ENCODE data around the gene SPEM2. TPM values are rescaled to one million over a fixed set of nuclear protein-coding genes. Genes with fewer than 3 reads are reported as not detected.
A peak's percentile ranks its signal among the peaks of the same experiment; 100 is the strongest.
"Not testable (repeated sequence)": the region's sequence is repeated elsewhere in the genome, so short reads cannot be mapped to it uniquely, and the experiment has no call there.

The SPEM2 gene
- total RNA-seq, 2 donors from 2014 or later: not detected

DNA sequence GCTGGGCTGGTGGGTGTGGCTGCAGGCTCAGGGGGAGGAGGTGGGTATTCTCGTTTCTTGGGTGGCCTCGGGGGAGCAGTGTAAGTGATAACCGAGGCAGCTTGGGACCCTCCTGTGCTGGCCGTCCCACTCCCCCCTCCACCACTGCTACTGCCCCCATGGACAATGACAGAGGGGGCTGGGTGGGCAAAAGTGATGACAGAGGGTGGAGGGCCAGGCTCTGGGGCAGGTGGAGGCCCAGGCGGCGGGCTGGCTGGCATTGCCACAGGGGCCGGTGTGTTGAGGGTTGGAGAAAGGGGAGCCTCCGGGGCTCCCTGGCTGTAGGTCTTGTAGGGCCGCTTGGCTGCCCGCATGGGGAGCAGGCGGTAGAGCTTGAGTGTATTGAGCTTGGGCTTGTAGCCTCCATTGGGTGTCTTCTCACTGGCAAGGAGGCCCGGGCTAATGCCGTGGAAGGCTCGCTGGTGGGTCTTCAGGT is 38.0 kb downstream of the SPEM2 start:
- no peak for DNase-seq (ENCODE audit: low spot score)
- intact Hi-C loops (cut with DNase I): no loop called here

DNA sequence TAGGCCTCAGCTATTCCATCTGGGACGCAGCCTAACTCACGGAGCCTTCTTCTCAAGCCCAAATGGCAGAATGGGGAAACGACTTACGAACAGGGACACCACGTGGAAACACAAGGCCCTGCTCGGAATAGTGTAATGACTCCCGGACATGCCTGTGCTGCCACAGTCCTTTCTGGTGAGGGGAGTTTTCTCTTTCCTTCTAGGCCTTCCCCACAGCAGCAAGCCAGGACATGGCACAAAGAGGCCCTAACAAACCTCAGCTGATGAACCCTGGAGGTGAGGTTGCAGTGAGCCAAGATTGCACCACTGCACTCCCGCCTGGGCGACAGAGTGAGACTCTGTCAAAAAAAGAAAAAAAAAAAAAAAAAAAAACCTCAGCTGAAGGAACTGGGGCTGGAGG is 38.7 kb downstream of the SPEM2 start:
- intact Hi-C loops (cut with DNase I): no loop called here
- DNase-seq (ENCODE audit: low spot score): no peak

DNA sequence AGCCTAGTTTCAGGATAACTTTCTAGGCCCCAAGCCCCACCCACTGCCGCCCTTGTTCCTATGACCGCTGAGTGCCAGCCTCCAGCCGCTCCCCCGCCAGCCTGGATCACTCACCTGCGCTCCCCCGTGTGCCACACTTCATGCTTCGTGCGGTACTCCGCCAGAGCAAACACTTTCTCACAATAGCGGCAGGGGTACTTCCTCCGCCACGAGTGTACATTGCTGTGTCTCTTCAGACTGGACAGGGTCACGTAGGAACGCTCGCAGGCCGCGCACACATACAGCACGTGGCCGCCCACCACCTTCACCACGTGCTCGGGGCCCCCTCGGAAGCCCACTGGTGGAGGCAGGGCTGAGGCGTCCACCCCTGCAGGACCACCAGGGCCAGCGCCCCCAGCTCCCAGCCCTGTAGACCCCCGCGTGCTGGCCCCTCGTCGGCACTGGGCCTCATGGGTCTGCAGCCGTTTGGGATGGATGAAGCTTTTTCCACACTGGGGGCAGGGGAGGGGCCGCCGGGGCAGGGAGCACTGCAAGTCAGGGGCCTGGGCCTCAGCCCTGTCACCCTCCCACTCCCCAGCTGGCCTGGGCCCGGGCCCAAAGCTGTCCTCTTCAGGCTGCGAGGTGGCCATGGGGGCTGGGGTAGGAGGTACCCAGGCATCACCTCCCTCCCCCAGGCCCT is 40.3 kb downstream of the SPEM2 start:
- intact Hi-C loops (cut with DNase I): no loop called here

DNA sequence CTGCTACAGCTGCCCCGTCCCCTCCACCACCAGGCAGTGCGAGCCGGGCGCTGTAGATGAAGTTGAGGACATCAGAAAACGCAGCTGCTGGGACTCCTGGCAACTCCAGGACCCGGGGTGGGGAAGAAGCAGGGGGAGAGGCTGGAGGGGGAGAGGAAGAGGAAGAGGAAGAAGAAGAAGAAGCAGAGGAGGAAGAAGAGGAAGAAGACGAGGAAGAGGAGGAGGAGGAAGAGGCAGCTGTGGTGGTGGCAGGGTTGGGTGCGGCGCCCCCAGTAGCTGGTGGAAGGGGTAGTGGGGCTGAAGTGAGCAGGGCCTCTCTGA is 40.9 kb downstream of the SPEM2 start:
- DNase-seq (ENCODE audit: low spot score): no peak
- intact Hi-C loops (cut with DNase I): no loop called here

More for the DNA sequence above, 40.3 kb downstream of the SPEM2 start:
- no peak for DNase-seq (ENCODE audit: low spot score)

DNA sequence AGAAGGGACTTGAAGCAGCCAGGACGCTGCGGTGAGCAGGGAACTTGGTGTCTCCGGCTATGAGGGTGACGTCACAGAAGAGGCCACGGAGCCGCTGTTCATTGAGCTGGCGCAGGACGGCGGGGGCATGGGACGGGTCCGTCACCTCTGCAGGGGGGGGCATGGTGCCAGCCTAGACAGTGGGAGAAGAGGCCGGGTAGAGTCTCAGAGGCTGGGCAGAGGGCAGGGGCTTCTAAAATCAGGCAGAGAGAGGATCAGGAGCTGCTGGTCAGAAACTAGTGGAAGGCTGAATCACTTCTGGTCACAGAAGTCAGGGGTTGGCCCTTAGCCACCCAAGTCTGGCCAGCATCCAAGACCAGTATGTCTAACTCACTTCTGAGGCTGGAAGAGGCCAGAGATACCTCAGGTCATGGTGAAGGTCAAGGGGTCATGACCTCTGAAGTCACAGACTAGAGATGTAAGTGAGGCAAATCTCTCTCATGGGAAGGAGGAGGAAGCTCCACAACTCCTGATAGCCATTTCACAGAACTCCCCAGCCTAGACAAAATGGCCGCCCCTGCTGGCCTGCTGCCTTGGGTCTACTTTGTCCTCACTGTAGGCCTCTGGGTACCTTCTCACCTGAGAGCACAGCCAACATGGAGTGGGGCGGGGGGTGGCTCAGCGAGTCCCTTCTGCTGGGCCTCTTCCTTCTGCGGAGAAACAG is 41.4 kb downstream of the SPEM2 start:
- DNase-seq (ENCODE audit: low spot score): peak; percentile 95
- intact Hi-C loops (cut with DNase I): no loop called here

DNA sequence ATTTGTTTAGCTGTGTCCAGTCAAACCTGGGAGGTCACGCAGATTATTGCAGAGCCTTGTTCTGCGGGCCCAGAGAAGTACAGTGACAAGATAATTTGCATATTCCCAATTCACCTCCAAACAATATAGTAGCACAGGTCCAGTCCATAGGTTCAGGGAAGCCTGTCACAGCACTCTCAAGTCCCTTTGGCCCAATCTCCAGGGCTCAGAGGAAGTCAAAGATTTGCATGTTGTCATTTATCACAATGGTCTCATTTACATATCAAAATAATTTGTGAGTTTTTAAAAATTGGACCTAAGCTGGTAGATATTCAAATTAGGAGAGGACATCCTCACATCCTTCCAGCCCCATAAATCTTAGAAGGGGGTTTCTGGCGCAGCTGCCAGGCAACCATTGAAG is 42.1 kb downstream of the SPEM2 start:
- intact Hi-C loops (cut with DNase I): no loop called here

DNA sequence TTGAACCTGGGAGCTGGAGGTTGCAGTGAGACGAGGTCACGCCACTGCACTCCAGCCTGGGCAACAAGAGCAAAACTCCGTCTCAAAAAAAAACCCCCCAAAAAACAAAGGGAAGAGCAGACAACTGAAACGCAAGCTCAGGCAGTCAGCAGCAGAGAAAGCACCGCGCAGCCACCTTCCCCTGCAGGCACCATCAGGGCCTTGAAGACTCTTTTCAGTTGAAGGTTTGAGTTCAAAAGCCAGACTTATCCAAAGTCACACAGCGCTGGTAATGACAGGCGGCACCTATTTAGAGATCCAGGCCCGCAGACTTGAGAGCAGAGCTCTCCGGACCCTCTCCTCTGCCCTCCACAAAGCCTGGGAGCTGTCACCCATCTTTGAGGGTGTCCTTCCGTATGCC is 42.9 kb downstream of the SPEM2 start:
- DNase-seq (ENCODE audit: low spot score): no peak
- intact Hi-C loops (cut with DNase I): no loop called here

More for the DNA sequence above, 42.1 kb downstream of the SPEM2 start:
- DNase-seq (ENCODE audit: low spot score): no peak

DNA sequence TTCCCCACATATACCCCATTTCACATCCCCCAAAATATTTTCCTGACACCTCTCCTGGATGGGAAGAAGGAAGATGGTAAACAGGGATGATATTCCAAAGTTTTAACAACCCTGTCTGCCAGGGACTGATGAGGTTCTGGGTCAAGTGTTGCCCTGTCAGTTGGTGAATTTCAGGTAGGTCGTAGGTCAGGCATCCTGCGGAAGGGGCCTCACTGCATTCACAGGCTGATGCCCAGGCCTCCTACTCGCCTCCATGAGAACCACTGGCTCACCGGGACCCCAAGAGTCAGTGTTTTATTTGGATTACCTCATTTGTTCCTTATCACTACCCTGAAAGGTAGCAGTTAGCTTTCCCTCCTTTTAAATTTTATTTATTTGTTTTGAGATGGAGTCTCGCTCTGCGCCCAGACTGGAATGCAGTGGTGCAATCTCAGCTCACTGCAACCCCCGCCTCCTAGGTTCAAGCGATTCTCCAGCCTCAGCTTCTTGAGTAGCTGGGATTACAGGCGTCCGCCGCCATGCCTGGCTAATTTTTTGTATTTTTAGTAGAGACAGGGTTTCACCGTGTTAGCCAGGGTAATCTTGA is 43.5 kb downstream of the SPEM2 start:
- no peak for DNase-seq (ENCODE audit: low spot score)
- intact Hi-C loops (cut with DNase I): no loop called here

DNA sequence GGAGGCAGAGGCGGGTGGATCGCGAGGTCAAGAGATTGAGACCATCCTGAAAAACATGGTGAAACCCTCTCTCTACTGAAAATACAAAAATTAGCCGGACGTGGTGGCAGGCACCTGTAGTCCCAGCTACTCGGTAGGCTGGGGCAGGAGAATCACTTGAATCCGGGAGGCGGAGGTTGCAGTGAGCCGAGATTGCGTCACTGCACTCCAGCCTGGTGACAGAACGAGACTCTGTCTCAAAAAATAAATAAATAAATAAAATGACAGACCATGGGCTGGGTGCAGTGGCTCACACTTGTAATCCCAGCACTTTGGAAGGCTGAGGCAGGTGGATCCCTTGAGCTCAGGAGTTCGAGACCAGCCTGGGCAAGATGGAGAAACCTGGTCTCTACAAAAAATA is 44.4 kb downstream of the SPEM2 start:
- intact Hi-C loops (cut with DNase I): not testable (repeated sequence)

DNA sequence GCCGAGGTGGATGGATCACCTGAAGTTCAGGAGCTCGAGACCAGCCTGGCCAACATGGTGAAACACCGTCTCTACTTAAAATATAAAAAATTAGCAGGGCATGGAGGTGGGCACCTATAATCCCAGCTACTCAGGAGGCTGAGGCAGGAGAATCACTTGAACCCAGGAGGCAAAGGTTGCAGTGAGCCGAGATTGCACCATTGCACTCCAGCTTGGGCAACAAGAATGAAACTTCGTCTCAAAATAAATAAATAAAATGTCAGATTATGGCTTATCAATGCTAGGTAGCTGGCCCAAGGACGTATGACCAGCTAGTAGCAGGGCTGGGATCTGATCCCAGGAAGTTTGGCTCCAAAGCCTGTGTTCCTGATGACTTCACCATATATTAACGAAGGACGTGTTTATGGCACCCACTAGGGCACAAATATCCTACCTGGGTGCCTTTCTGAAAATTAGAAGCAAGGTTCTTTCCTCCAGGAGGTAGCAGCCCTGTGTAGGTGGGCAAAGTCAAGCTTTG is 45.1 kb downstream of the SPEM2 start:
- intact Hi-C loops (cut with DNase I); DNase-seq (ENCODE audit: low spot score): not testable (repeated sequence)

More for the DNA sequence above, 44.4 kb downstream of the SPEM2 start:
- DNase-seq (ENCODE audit: low spot score): not testable (repeated sequence)

DNA sequence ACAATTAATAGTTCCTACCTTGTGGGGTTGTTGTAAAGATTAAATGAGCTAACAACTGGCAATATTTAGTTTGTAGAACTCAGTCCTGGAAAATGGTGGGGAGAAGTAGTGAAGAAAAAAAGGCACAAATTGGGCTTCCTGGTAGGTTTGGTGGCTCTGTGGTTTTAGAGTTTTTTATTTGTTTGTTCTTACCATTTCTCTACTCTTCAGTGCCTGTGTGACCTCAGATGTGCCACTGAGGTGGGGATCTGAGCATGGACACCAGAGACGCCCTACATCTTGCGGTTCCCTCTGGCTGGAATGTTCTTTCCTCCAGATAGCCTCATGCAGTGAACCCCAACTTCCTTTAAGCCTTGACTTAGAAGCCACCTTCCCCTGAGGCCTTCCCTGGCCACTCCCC is 46.3 kb downstream of the SPEM2 start:
- intact Hi-C loops (cut with DNase I): no loop called here
- no peak for DNase-seq (ENCODE audit: low spot score)

DNA sequence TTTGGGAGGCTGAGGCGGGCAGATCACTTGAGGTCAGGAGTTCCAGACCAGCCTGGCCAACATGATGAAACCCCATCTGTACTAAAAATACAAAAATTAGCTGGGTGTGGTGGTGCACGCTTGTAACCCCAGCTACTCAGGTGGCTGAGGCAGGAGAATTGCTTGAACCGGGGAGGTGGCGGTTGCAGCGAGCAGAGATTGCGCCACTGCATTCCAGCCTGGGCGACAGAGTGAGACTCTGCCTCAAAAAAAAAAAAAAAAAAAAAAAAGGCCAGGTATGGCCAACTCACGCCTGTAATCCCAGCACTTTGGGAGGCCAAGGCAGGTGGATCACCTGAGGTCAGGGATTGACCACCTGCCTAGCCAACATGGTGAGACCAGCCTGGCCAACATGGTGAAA is 49.4 kb downstream of the SPEM2 start:
- intact Hi-C loops (cut with DNase I): loop anchor here in 1 of 2 donors (5.0 kb wide), 1 partner anchor 32 kb away; no protein-coding TSS in a partner anchor
- not testable (repeated sequence) for DNase-seq (ENCODE audit: low spot score)

DNA sequence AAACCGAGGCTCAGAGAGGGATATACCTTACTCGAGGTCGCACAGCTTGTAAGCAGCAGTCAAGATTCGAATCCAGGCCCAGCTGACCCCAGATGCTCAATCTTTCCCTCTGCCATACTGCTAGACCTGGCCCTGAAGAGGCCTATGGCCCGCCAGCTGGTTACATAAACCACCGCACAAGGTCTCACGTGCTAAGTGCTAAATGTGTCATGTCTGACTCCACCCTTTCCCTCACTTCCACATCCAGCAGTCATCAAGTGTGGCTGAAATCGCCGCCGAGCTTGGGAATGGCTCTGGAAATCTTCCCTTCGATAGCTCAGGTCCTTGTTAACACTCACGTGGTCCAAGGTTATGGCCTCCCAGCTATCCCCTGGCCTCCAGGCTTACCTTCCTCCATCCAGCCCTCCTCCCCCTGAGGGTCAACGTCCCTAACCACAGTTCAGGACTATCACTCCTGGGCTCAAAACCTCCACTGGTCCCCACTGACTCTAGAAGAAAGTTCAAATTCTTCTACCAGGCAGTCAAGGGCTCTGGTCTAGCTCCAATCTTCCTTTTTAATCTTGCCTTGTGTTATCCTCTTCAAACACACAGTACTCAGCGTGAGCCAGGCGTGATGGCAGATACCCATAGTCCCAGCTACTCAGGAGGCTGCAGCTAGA is 50.5 kb downstream of the SPEM2 start:
- peak; percentile 88 for DNase-seq (ENCODE audit: low spot score)
- intact Hi-C loops (cut with DNase I): loop anchor here in 1 of 2 donors (5.0 kb wide), 1 partner anchor 34 kb away; no protein-coding TSS in a partner anchor

DNA sequence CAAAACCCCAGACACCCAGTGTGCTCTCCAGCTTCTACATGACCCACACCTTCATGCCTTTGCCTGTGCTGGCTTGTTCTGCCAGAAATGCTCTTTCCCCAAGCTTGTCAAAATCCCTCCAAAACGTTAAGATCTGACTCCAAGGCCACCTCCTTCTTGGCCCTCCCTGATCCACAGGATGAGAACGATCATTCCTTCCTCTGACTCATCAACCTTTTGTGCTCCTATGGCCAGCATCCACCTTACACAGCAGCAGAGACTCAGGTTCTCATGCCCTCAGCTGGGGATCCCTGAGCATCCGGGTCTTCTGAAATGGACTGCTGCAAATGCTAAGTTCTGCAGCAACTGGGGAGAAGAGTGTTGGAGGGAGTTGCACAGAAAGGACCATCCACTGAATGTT is 51.1 kb downstream of the SPEM2 start:
- no peak for DNase-seq (ENCODE audit: low spot score)
- intact Hi-C loops (cut with DNase I): loop anchor here in 1 of 2 donors (5.0 kb wide), 1 partner anchor 34 kb away; no protein-coding TSS in a partner anchor

DNA sequence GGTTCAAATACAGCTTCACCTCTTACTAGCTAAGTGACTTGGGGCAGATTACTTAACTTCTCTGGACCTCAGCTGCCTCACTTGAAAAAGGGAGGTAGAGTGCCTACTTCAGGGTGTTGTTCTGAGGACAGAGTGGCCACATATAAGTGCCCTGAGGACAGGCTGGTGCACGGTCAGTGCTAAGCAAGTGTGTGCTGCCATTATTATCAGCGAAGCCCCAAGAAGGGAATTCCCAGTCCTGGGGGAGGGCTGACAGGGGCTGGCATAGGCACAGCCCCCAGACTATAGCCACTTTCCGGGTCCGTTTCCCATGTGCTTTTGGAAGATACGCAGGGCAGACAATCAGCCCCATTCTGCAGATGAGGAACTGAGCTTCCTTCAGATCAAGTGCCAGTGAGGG is 51.5 kb downstream of the SPEM2 start:
- no peak for DNase-seq (ENCODE audit: low spot score)
- intact Hi-C loops (cut with DNase I): loop anchor here in 1 of 2 donors (5.0 kb wide), 1 partner anchor 35 kb away; no protein-coding TSS in a partner anchor

Other genes starting within 250 kb of the SPEM2 start
- 1 to 10 TPM; 1.2 to 2.2 TPM for gene ASGR1, start 246.2 kb upstream of the SPEM2 start, total RNA-seq
- 10 to 100 TPM; 20.8 to 21.2 TPM for gene DLG4, start 205.8 kb upstream of the SPEM2 start, total RNA-seq
- 100 to 1,000 TPM; 444 to 567 TPM for gene ACADVL, start 205.7 kb upstream of the SPEM2 start, total RNA-seq
- gene DVL2, start 191.1 kb upstream of the SPEM2 start, total RNA-seq: 10 to 100 TPM; 21.9 to 26.7 TPM
- 10 to 100 TPM; 20.4 to 27.5 TPM for gene PHF23, start 186.2 kb upstream of the SPEM2 start, total RNA-seq
- 100 to 1,000 TPM; 341 to 405 TPM for gene GABARAP, start 183.2 kb upstream of the SPEM2 start, total RNA-seq
- 10 to 100 TPM; 79.5 to 89.2 TPM for gene CTDNEP1, start 173.9 kb upstream of the SPEM2 start, total RNA-seq
- 10 to 100 TPM; 36.5 to 40.0 TPM for gene ELP5, start 173.4 kb upstream of the SPEM2 start, total RNA-seq
- gene CLDN7, start 163.1 kb upstream of the SPEM2 start, total RNA-seq: 1 to 10 TPM; 1.6 to 4.4 TPM
- 10 to 100 TPM; 13.5 to 21.3 TPM for gene SLC2A4, start 143.9 kb upstream of the SPEM2 start, total RNA-seq
- gene YBX2, start 131.0 kb upstream of the SPEM2 start, total RNA-seq: 1 to 10 TPM; 1.7 to 1.8 TPM
- gene EIF5A, start 118.0 kb upstream of the SPEM2 start, total RNA-seq: 100 to 1,000 TPM; 275 to 328 TPM
- gene GPS2, start 110.3 kb upstream of the SPEM2 start, total RNA-seq: 10 to 100 TPM; 47.0 to 47.9 TPM
- gene NEURL4, start 96.3 kb upstream of the SPEM2 start, total RNA-seq: 10 to 100 TPM; 20.0 to 22.8 TPM
- gene ACAP1, start 89.1 kb upstream of the SPEM2 start, total RNA-seq: 10 to 100 TPM; 11.9 to 15.2 TPM
- 10 to 100 TPM in 1 of 2 donors, 1 to 10 TPM in 1; 8.8 to 10.0 TPM for gene KCTD11, start 73.5 kb upstream of the SPEM2 start, total RNA-seq
- not detected for gene TMEM95, start 70.5 kb upstream of the SPEM2 start, total RNA-seq
- gene TNK1, start 44.5 kb upstream of the SPEM2 start, total RNA-seq: 1 to 10 TPM; 1.6 to 1.8 TPM
- gene PLSCR3, start 31.1 kb upstream of the SPEM2 start, total RNA-seq: 10 to 100 TPM; 31.8 to 37.6 TPM
- 10 to 100 TPM; 39.3 to 65.5 TPM for gene TMEM256, start 21.5 kb upstream of the SPEM2 start, total RNA-seq
- gene NLGN2, start 17.8 kb upstream of the SPEM2 start, total RNA-seq: 10 to 100 TPM; 31.6 to 34.2 TPM
- not detected for gene SPEM1, start 5.3 kb upstream of the SPEM2 start, total RNA-seq
- gene SPEM3, start 3.2 kb downstream of the SPEM2 start, total RNA-seq: not detected
- gene TMEM102, start 9.8 kb downstream of the SPEM2 start, total RNA-seq: 1 to 10 TPM; 1.8 to 3.0 TPM
- 1 to 10 TPM; 2.7 to 3.8 TPM for gene FGF11, start 13.9 kb downstream of the SPEM2 start, total RNA-seq
- 10 to 100 TPM in 1 of 2 donors, 1 to 10 TPM in 1; 7.8 to 10.5 TPM for gene CHRNB1, start 19.4 kb downstream of the SPEM2 start, total RNA-seq
- 10 to 100 TPM; 67.3 to 67.9 TPM for gene ZBTB4, start 54.0 kb downstream of the SPEM2 start, total RNA-seq
- not detected for gene SLC35G6, start 55.8 kb downstream of the SPEM2 start, total RNA-seq
- 10 to 100 TPM; 65.5 to 70.0 TPM for gene POLR2A, start 58.8 kb downstream of the SPEM2 start, total RNA-seq
- gene TNFSF12, start 123.4 kb downstream of the SPEM2 start, total RNA-seq: 10 to 100 TPM; 52.0 to 65.1 TPM
- 10 to 100 TPM; 15.5 to 33.3 TPM for gene TNFSF13, start 133.1 kb downstream of the SPEM2 start, total RNA-seq
- gene SENP3, start 136.3 kb downstream of the SPEM2 start, total RNA-seq: 10 to 100 TPM; 36.2 to 48.2 TPM
- gene CD68, start 154.0 kb downstream of the SPEM2 start, total RNA-seq: 100 to 1,000 TPM; 111 to 158 TPM
- 10 to 100 TPM; 24.7 to 31.2 TPM for gene MPDU1, start 158.2 kb downstream of the SPEM2 start, total RNA-seq
- gene SOX15, start 164.5 kb downstream of the SPEM2 start, total RNA-seq: 1 to 10 TPM; 2.1 to 2.5 TPM
- gene FXR2, start 189.3 kb downstream of the SPEM2 start, total RNA-seq: 10 to 100 TPM; 25.4 to 31.6 TPM
- gene SAT2, start 202.2 kb downstream of the SPEM2 start, total RNA-seq: 10 to 100 TPM; 40.7 to 63.3 TPM
- under 1 TPM in 1 of 2 donors, not detected in 1; 0.43 TPM for gene SHBG, start 204.5 kb downstream of the SPEM2 start, total RNA-seq
- gene ATP1B2, start 225.3 kb downstream of the SPEM2 start, total RNA-seq: 1 to 10 TPM; 2.2 to 2.6 TPM

Data from posterior vena cava (tissue), 2 donors.